Karpas-422 (cell line): ENCODE measurements around the gene HPSE2. TPM values are rescaled to one million over a fixed set of nuclear protein-coding genes. Genes with fewer than 3 reads are reported as not detected.

ENCODE experiments used
- DNase-seq: peaks from one replicate; pipeline ENCODE4 v3.0.0-alpha.2; 2015
- H2AFZ ChIP-seq: fragments of 200-600 bp; sonication (generic); 2 replicates; pipeline ENCODE4 v1.6.1; 2014; ENCODE audit warnings: antibody characterized with exemption, low read length, mixed read lengths
- H3K27ac ChIP-seq: fragments of 200-600 bp; sonication (generic); 2 replicates; pipeline ENCODE4 v1.5.1; 2014; ENCODE audit warnings: mild to moderate bottlenecking, low read length, moderate library complexity
- H3K27me3 ChIP-seq: fragments of 200-600 bp; sonication (generic); 2 replicates; pipeline ENCODE4 v1.6.1; 2014; ENCODE audit warnings: low read length, mixed read lengths
- H3K36me3 ChIP-seq: fragments of 200-600 bp; sonication (generic); 2 replicates; pipeline ENCODE4 v1.6.1; 2014; ENCODE audit warnings: low read length, mixed read lengths; ENCODE audit not compliant: insufficient read depth
- H3K4me1 ChIP-seq: fragments of 200-600 bp; sonication (generic); 2 replicates; pipeline ENCODE4 v1.6.1; 2014; ENCODE audit warnings: mild to moderate bottlenecking, low read length, mixed read lengths
- H3K4me2 ChIP-seq: fragments of 200-600 bp; sonication (generic); 2 replicates; pipeline ENCODE4 v1.6.1; 2014; ENCODE audit warnings: low read length, low read depth, mild to moderate bottlenecking; ENCODE audit not compliant: poor library complexity, severe bottlenecking
- H3K4me3 ChIP-seq: fragments of 200-600 bp; sonication (generic); 2 replicates; pipeline ENCODE4 v1.5.1; 2014; ENCODE audit warnings: mild to moderate bottlenecking, antibody characterized with exemption, low read length, mixed read lengths
- H3K79me2 ChIP-seq: fragments of 200-600 bp; sonication (generic); 2 replicates; pipeline ENCODE4 v1.6.1; 2014; ENCODE audit warnings: mild to moderate bottlenecking, low read length, mixed read lengths
- H3K9ac ChIP-seq: fragments of 200-600 bp; sonication (generic); 2 replicates; pipeline ENCODE4 v1.6.0; 2014; ENCODE audit warnings: low read length
- H3K9me2 ChIP-seq: fragments of 200-600 bp; sonication (generic), shearing (Covaris generic); replicated peaks from 2 replicates; pipeline ENCODE4 v1.6.0; 2014; ENCODE audit warnings: mild to moderate bottlenecking, low read length, moderate library complexity; ENCODE audit not compliant: insufficient read depth
- H3K9me3 ChIP-seq: fragments of 300-700, 200-600 bp; sonication (generic); 2 replicates; pipeline ENCODE4 v1.6.1; 2014; ENCODE audit warnings: low read length, mixed read lengths
- H4K20me1 ChIP-seq: fragments of 200-600 bp; sonication (generic); 2 replicates; pipeline ENCODE4 v1.6.1; 2014; ENCODE audit warnings: mild to moderate bottlenecking, antibody characterized with exemption, low read length, low read depth; ENCODE audit not compliant: insufficient read depth
- total RNA-seq: library from RNA; depleted of rRNA; stranded (reverse); fragments of >200 nt; shearing (Covaris generic); gene quantifications from 2 replicates; pipeline ENCODE4 v1.2.3, GENCODE V29; 2014; ENCODE audit warnings: low replicate concordance

The HPSE2 gene
- total RNA-seq, 1 experiment from 2014 or later, result not detected

- Histone ChIP-seq H2AFZ (no peak overlapping the region), H3K9ac (no peak overlapping the region), H3K27ac (no peak overlapping the region), H3K9me3 (no peaks in the 10 kb centered on the region), H3K79me2 (no peaks in the 10 kb centered on the region), H3K4me1 (no peaks in the 10 kb centered on the region), H3K4me2 (no peak overlapping the region), H3K9me2 (no peaks in the 10 kb centered on the region), H3K36me3 (no peaks in the 10 kb centered on the region), H4K20me1 (no peaks in the 10 kb centered on the region), H3K4me3 (no peak overlapping the region), H3K27me3 (no peaks in the 10 kb centered on the region)
- DNase-seq, result no peak
These were observed 568.6 kb downstream of the HPSE2 start for GRCh38 chr10:98667081-98667480.

- Histone ChIP-seq H3K9me3 (no peaks in the 10 kb centered on the region), H3K4me1 (no peaks in the 10 kb centered on the region), H3K79me2 (no peaks in the 10 kb centered on the region), H3K9me2 (no peaks in the 10 kb centered on the region), H4K20me1 (no peaks in the 10 kb centered on the region), H3K4me3 (no peak overlapping the region), H2AFZ (no peak overlapping the region), H3K4me2 (no peak overlapping the region), H3K9ac (no peak overlapping the region), H3K36me3 (no peaks in the 10 kb centered on the region), H3K27ac (no peak overlapping the region), H3K27me3 (no peaks in the 10 kb centered on the region)
- DNase-seq, result no peak
These were observed 569.4 kb downstream of the HPSE2 start for GRCh38 chr10:98666276-98666675.

DNA sequence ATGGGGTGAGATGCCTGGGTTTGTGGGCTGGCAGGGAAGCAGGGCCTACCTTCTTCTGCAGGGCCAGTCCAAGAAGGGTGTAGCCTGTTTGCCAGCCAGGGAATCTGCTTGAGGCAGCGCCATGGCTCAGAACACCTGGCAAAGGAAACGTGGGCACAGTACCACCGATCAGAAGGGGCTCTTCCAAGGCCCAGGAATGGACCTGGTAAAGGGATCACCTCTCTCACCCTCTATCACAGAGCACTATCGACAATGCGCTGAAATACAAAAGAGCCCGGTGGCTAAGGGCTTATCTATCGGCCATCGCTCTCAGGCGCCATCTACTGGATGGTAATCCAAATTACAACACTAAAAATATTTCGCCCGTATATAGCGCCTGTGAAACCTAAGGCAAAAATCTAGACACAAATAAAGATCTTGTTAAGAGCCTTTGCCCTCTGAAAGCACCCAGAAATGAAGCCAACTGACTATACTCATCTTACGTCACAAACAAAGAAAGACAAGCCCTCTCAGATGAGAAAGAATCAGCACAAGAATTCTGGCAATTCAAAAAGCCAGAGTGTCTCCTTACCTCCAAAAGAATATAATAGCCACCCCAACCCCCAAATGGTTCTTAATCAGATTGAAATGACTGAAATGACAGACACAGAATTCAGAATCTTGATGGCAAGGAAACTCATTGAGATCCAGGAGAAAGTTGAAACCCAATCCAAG lies 571.2 kb downstream of the HPSE2 start:
- Histone ChIP-seq H3K9me2 (no peaks in the 10 kb centered on the region), H2AFZ (no peak overlapping the region), H3K4me3 (no peak overlapping the region), H3K79me2 (no peaks in the 10 kb centered on the region), H3K36me3 (no peaks in the 10 kb centered on the region), H3K9me3 (no peaks in the 10 kb centered on the region), H3K27me3 (no peaks in the 10 kb centered on the region), H3K4me2 (no peak overlapping the region), H3K9ac (no peak overlapping the region), H3K27ac (no peak overlapping the region), H4K20me1 (no peaks in the 10 kb centered on the region), H3K4me1 (no peaks in the 10 kb centered on the region)
- peak; percentile 73 for DNase-seq

DNA sequence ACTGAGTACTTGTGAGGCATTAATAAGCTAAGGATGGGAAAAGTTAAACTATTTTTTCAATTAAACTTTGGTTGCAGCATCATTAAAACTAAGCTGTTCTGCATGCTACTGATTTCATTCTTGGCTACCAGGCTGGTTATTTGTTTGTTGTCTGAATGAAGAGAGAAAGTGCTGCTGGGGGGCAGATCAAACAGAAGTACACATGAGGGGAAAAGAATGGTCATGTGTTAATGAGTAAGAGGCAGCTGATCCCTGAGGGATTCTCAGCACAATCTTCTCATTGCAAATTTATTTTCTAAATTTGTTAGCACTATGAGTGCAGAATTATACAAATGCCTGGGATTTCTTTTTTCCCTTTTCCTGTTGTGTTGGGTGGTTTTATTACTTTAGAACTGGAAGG lies 575.7 kb downstream of the HPSE2 start:
- Histone ChIP-seq H3K4me2 (no peak overlapping the region), H3K9me3 (no peaks in the 10 kb centered on the region), H2AFZ (no peak overlapping the region), H3K27me3 (no peaks in the 10 kb centered on the region), H3K27ac (no peak overlapping the region), H3K36me3 (no peaks in the 10 kb centered on the region), H3K79me2 (no peaks in the 10 kb centered on the region), H3K4me1 (no peaks in the 10 kb centered on the region), H3K9ac (no peak overlapping the region), H3K4me3 (no peak overlapping the region), H4K20me1 (no peaks in the 10 kb centered on the region), H3K9me2 (no peaks in the 10 kb centered on the region)
- DNase-seq, result no peak

DNA sequence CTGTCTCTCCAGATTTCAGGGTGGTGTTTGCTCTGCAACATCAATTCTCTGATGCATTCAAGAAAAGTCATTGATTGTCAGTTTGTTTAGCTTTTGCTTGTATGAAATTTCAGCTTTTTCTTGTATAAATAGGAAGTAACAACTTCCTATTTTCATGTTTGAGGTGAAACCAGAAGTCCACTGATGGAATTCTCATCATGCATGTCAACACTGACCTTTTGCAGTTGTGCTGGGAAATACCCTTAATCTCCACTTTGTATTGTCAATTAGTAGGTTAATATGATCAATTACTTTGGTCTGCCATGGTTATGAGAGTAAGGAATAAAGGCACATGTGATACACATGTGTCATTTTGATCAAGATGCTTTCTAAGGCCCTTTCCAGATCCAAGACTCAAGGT lies 580.2 kb downstream of the HPSE2 start:
- Histone ChIP-seq H3K79me2 (no peaks in the 10 kb centered on the region), H4K20me1 (no peaks in the 10 kb centered on the region), H3K4me3 (no peak overlapping the region), H3K9me2 (no peaks in the 10 kb centered on the region), H3K27me3 (no peaks in the 10 kb centered on the region), H2AFZ (no peak overlapping the region), H3K4me1 (no peaks in the 10 kb centered on the region), H3K4me2 (no peak overlapping the region), H3K9me3 (no peaks in the 10 kb centered on the region), H3K36me3 (no peaks in the 10 kb centered on the region), H3K9ac (no peak overlapping the region), H3K27ac (no peak overlapping the region)
- no peak for DNase-seq

DNA sequence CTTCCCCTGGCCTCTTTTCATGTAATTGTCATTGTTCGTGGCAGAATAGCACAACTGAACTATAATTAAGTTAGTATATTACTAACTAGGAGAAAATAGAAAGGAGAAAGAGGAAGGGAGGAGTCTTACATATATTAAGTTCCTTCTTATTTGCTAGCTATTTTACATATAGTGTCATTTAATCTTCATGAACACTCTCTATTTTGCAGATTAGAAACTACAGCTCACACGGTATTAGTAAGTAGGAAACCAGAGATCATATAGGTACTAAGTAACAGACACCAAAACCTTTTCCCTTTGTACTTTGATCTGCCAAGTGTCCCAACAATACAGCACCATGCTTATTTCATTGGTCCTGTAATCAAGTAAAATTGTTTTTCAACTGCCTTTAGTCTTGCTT lies 586.5 kb downstream of the HPSE2 start:
- H3K9ac ChIP-seq, result no peak overlapping the region
- H3K79me2 ChIP-seq, result no peaks in the 10 kb centered on the region
- H3K36me3 ChIP-seq, result no peaks in the 10 kb centered on the region
- no peaks in the 10 kb centered on the region for H4K20me1 ChIP-seq
- H3K4me2 ChIP-seq, result no peak overlapping the region
- H3K27ac ChIP-seq, result no peak overlapping the region
- H3K9me3 ChIP-seq, result no peaks in the 10 kb centered on the region
- DNase-seq, result no peak
- H3K9me2 ChIP-seq, result no peaks in the 10 kb centered on the region
- no peaks in the 10 kb centered on the region for H3K27me3 ChIP-seq
- H3K4me3 ChIP-seq, result no peak overlapping the region
- H3K4me1 ChIP-seq, result no peaks in the 10 kb centered on the region
- no peak overlapping the region for H2AFZ ChIP-seq

GRCh38 chr10:98646998-98647917 lies 588.4 kb downstream of the HPSE2 start:
- Histone ChIP-seq H3K4me1 (no peaks in the 10 kb centered on the region), H3K4me3 (no peak overlapping the region), H3K36me3 (no peaks in the 10 kb centered on the region), H2AFZ (no peak overlapping the region), H3K9me2 (no peaks in the 10 kb centered on the region), H3K9ac (no peak overlapping the region), H3K4me2 (no peak overlapping the region), H3K27ac (no peak overlapping the region), H3K9me3 (no peaks in the 10 kb centered on the region), H4K20me1 (no peaks in the 10 kb centered on the region), H3K79me2 (no peaks in the 10 kb centered on the region), H3K27me3 (no peaks in the 10 kb centered on the region)
- no peak for DNase-seq

DNA sequence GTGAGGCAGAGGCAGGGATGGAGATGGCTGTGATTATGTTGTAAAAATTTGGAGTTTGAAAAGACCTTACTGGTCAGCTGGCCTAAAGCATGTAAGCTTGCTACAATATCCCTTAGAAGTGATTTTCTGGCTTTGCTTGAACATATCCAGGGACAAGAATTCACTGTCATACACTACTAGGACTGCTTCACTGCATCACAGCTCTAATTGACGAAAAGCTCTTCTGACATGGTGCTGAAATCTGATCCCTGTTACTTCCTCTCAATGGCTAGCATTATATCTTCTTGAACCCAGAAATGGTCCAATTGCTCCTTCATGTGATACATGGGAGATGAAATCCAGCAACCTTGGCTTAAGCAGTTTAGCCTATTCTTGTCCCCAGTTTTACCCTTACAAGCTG lies 591.2 kb downstream of the HPSE2 start:
- no peak overlapping the region for H3K4me3 ChIP-seq
- no peak for DNase-seq
- H2AFZ ChIP-seq, result no peak overlapping the region
- no peaks in the 10 kb centered on the region for H3K9me3 ChIP-seq
- H3K4me2 ChIP-seq, result no peak overlapping the region
- no peaks in the 10 kb centered on the region for H3K4me1 ChIP-seq
- no peak overlapping the region for H3K9ac ChIP-seq
- H4K20me1 ChIP-seq, result no peaks in the 10 kb centered on the region
- H3K27ac ChIP-seq, result no peak overlapping the region
- H3K36me3 ChIP-seq, result no peaks in the 10 kb centered on the region
- H3K27me3 ChIP-seq, result no peaks in the 10 kb centered on the region
- no peaks in the 10 kb centered on the region for H3K79me2 ChIP-seq
- H3K9me2 ChIP-seq, result no peaks in the 10 kb centered on the region
